K562 (cell line): ENCODE data around the gene TRAF5. TPM values are rescaled to one million over a fixed set of nuclear protein-coding genes. Genes with fewer than 3 reads are reported as not detected.

Experiments used
- AFF1 ChIP-seq, 2 experiments: fragments of 450-650 bp; IDR thresholded peaks; 2 replicates each; pipeline ENCODE4 v1.6.1; 2018; ENCODE audit warnings: mild to moderate bottlenecking in 2 of 2, low read depth in 1 of 2; ENCODE audit not compliant: partially characterized antibody in 2 of 2
- CEBPB ChIP-seq: fragments of 450-650 bp; IDR thresholded peaks from 2 replicates; pipeline ENCODE4 v1.6.1; 2016; ENCODE audit warnings: missing genetic modification characterization, missing compliant biosample characterization
- ETS2 ChIP-seq: IDR thresholded peaks from 2 replicates; pipeline ENCODE4 v1.6.1; 2016; ENCODE audit warnings: borderline replicate concordance, missing genetic modification characterization, mild to moderate bottlenecking, moderate library complexity, missing compliant biosample characterization; ENCODE audit not compliant: poor library complexity, severe bottlenecking
- IRF1 ChIP-seq: sonication (generic); formaldehyde crosslinking; IDR thresholded peaks from 2 replicates; pipeline ENCODE4 v1.8.0; 2022; ENCODE audit warnings: missing genetic modification reagents, mild to moderate bottlenecking, borderline replicate concordance
- MEF2A ChIP-seq: IDR thresholded peaks from 2 replicates; pipeline ENCODE4 v1.6.1; 2011; ENCODE audit warnings: low read depth, mild to moderate bottlenecking, low read length, moderate library complexity; ENCODE audit not compliant: control insufficient read depth
- RBM25 ChIP-seq: fragments of 200-400 bp; formaldehyde crosslinking; IDR thresholded peaks from 2 replicates; pipeline ENCODE4 v1.6.1; 2018; ENCODE audit warnings: low read length, low read depth, moderate library complexity; ENCODE audit not compliant: severe bottlenecking
- USF1 ChIP-seq: sonication (generic); formaldehyde crosslinking; IDR thresholded peaks from 2 replicates; pipeline ENCODE4 v1.9.0; 2022; ENCODE audit warnings: mild to moderate bottlenecking, missing genetic modification reagents
- ZBTB11 ChIP-seq, 3 experiments: fragments of 200-800 bp in 1 of 3; fragments of 250-450 bp in 1 of 3; fragments of 450-650 bp in 1 of 3; sonication (Bioruptor Pico) in 1 of 3; sonication (Bioruptor generic) in 1 of 3; formaldehyde crosslinking in 1 of 3; IDR thresholded peaks; 2 replicates each; pipeline versions ENCODE4 v1.6.1 to v1.8.0; 2016 to 2022; ENCODE audit warnings: mild to moderate bottlenecking in 2 of 3, missing genetic modification characterization in 2 of 3, missing compliant biosample characterization in 1 of 3, moderate library complexity in 1 of 3
- ZNF143 ChIP-seq: sonication (generic); formaldehyde crosslinking; IDR thresholded peaks from 2 replicates; pipeline ENCODE4 v1.9.0; 2022; ENCODE audit warnings: mild to moderate bottlenecking, missing genetic modification reagents
- ZNF277 ChIP-seq: fragments of 250-450 bp; sonication (Bioruptor Pico); IDR thresholded peaks from 2 replicates; pipeline ENCODE4 v1.8.0; 2022; ENCODE audit warnings: inconsistent platforms, mild to moderate bottlenecking, moderate library complexity, borderline replicate concordance
- ZNF699 ChIP-seq: fragments of 250-450 bp; sonication (Bioruptor Pico); IDR thresholded peaks from 2 replicates; pipeline ENCODE4 v1.8.0; 2021; ENCODE audit warnings: mild to moderate bottlenecking, moderate library complexity; ENCODE audit not compliant: insufficient replicate concordance
- polyA plus RNA-seq, 8 experiments: library from polyadenylated mRNA; depleted of rRNA in 4 of 8; stranded (reverse) in 5 of 8; unstranded in 3 of 8; fragments of >200 nt; fragmentation: Nextera tagmentation in 2 of 8; fragmentation: Illumina TruSeq in 1 of 8; extraction: Ambion mirVana in 2 of 8; extraction: Trizol in 1 of 8; gene quantifications; 2 replicates each; pipeline versions ENCODE4 v1.2.1 to v1.2.3, GENCODE V29; 2011 to 2014; ENCODE audit warnings: inconsistent platforms in 1 of 8, missing spikeins in 1 of 8
- total RNA-seq, 7 experiments: library from RNA; depleted of rRNA in 6 of 7; stranded (reverse); fragments of >200 nt in 6 of 7; fragmentation: Illumina TruSeq in 2 of 7; extraction: Trizol in 2 of 7; gene quantifications; 2 replicates each; pipeline versions ENCODE4 v1.2.1 to v1.2.3, GENCODE V29; 2011 to 2021; ENCODE audit warnings: low replicate concordance in 1 of 7

TRAF5 gene
- total and polyA plus RNA-seq, 9 of the 15 experiments (the other 6 are each of a cell fraction or from before 2014, with no cell fraction given), result 2.0 to 9.3 (median 5.3) TPM

- TF ChIP-seq ZBTB11 (CRISPR knock-in tag; IDR thresholded peaks at IDR 0.05) (peak in 1 of 3 experiments; percentile 88; a peak in 3 of 6 replicates), RBM25 (no peak), AFF1 (IDR thresholded peaks at IDR 0.05; ENCODE audit: low read depth in 1 of 2, partially characterized antibody in 2 of 2) (peak; percentile 39 to 77), ZNF277 (no peak), ZNF143 (CRISPR knock-in tag) (peak; percentile 59; the same call in 1 of the 2 replicates), USF1 (0 out of 2 replicates have a peak, but pooled peaks have one; percentile 28), MEF2A (0 out of 2 replicates have a peak, but pooled peaks have one; percentile 2), CEBPB (peak; percentile 87), ZNF699 (CRISPR knock-in tag) (no peak), IRF1 (CRISPR knock-in tag) (0 out of 2 replicates have a peak, but pooled peaks have one; percentile 55), ETS2 (tag) (no peak)
Observed at GRCh38 chr1:211382714-211383480, 56.3 kb downstream of the TRAF5 start (continued).
